GM12892 (cell line): Measurements from ENCODE around the gene WFDC5.
"Not testable (repeated sequence)": the region's sequence is repeated elsewhere in the genome, so short reads cannot be mapped to it uniquely, and the experiment has no call there.

Source experiments
- POLR2A ChIP-seq: IDR thresholded peaks from 2 replicates; pipeline ENCODE4 v1.6.1; 2011; ENCODE audit warnings: low read depth, low read length, control low read depth
- POLR2AphosphoS5 ChIP-seq: IDR thresholded peaks from 2 replicates; pipeline ENCODE4 v1.6.1; 2011; ENCODE audit warnings: low read depth, low read length, control low read depth
- TAF1 ChIP-seq: IDR thresholded peaks from 2 replicates; pipeline ENCODE4 v1.6.1; 2011; ENCODE audit warnings: low read depth, mild to moderate bottlenecking, control low read depth, low read length, borderline replicate concordance

- TF ChIP-seq POLR2AphosphoS5, POLR2A, TAF1: not testable (repeated sequence)
Measured at GRCh38 chr20:45063107-45063506, 51.9 kb downstream of the WFDC5 start.
